IMR-90 (cell line): ENCODE data around the gene DAD1. TPM values are rescaled to one million over a fixed set of nuclear protein-coding genes. Genes with fewer than 3 reads are reported as not detected.

Experiments used
- ATAC-seq: fragments of 200-7000 bp; cut with Tn5 transposase; 2 replicates; pipeline ENCODE4 v1.9.1; 2020; ENCODE audit warnings: low read depth, mild to moderate bottlenecking, moderate library complexity
- BruUV-seq: library from RNA; stranded (reverse); fragments of 400-500 nt; replicated peaks from 2 replicates; lab custom pipeline; 2021; lab: Mats Ljungman, UMichigan
- CTCF ChIA-PET: fragments of 300-600 bp; formaldehyde crosslinking; extraction: SDS; loops from one replicate; lab custom pipeline; 2021; ENCODE audit warnings: antibody characterized with exemption; lab: Yijun Ruan, JAX
- POLR2A ChIA-PET: fragments of 300-600 bp; sonication (Branson Sonifier 250); formaldehyde crosslinking; loops from one replicate; lab custom pipeline; 2022; ENCODE audit warnings: antibody characterized with exemption; ENCODE audit not compliant: unreplicated experiment; lab: Charles Lee
- DNase-seq: peaks from one replicate; pipeline ENCODE4 v3.0.0; 2013
- H2AFZ ChIP-seq: replicated peaks from 2 replicates; pipeline ENCODE3; 2013; ENCODE audit warnings: low read length, mild to moderate bottlenecking; ENCODE audit not compliant: poor library complexity
- H2AK5ac ChIP-seq: 2 replicates; pipeline ENCODE4 v1.6.1; 2013; ENCODE audit warnings: low read depth, low read length, inconsistent platforms
- H2AK9ac ChIP-seq: replicated peaks from 2 replicates; pipeline ENCODE3; 2013; ENCODE audit warnings: mild to moderate bottlenecking, low read depth, low read length, moderate library complexity; ENCODE audit not compliant: poor library complexity
- H2BK120ac ChIP-seq: 2 replicates; pipeline ENCODE4 v1.6.1; 2013; ENCODE audit warnings: low read depth, low read length, inconsistent platforms
- H2BK15ac ChIP-seq: 3 replicates; pipeline ENCODE4 v1.6.1; 2013; ENCODE audit warnings: low read depth, low read length, inconsistent platforms
- H2BK20ac ChIP-seq: 2 replicates; pipeline ENCODE4 v1.6.1; 2013; ENCODE audit warnings: low read depth, mild to moderate bottlenecking, inconsistent platforms, low read length, moderate library complexity
- H2BK5ac ChIP-seq: 2 replicates; pipeline ENCODE4 v1.6.1; 2013; ENCODE audit warnings: mild to moderate bottlenecking, low read depth, low read length, inconsistent platforms; ENCODE audit not compliant: poor library complexity, severe bottlenecking
- H3K14ac ChIP-seq: replicated peaks from 2 replicates; pipeline ENCODE4 v1.6.1; 2013; ENCODE audit warnings: low read depth, low read length, inconsistent platforms
- H3K18ac ChIP-seq: 2 replicates; pipeline ENCODE4 v1.6.1; 2013; ENCODE audit warnings: low read depth, low read length, control low read depth
- H3K23ac ChIP-seq: 2 replicates; pipeline ENCODE4 v1.6.1; 2013; ENCODE audit warnings: low read depth, low read length, inconsistent platforms
- H3K27ac ChIP-seq: 2 replicates; pipeline ENCODE4 v1.5.1; 2013; ENCODE audit warnings: mild to moderate bottlenecking, control low read depth, low read length; ENCODE audit not compliant: insufficient read depth
- H3K27me3 ChIP-seq: 2 replicates; pipeline ENCODE4 v1.6.1; 2013; ENCODE audit warnings: low read length; ENCODE audit not compliant: control insufficient read depth, insufficient read depth
- H3K36me3 ChIP-seq: 2 replicates; pipeline ENCODE4 v1.6.1; 2013; ENCODE audit warnings: low read length, mixed read lengths; ENCODE audit not compliant: control insufficient read depth, insufficient read depth
- H3K4ac ChIP-seq: 2 replicates; pipeline ENCODE4 v1.6.1; 2013; ENCODE audit warnings: low read depth, low read length, inconsistent platforms
- H3K4me1 ChIP-seq: 2 replicates; pipeline ENCODE4 v1.6.1; 2013; ENCODE audit warnings: low read length, mixed read lengths; ENCODE audit not compliant: control insufficient read depth, insufficient read depth
- H3K4me2 ChIP-seq: 2 replicates; pipeline ENCODE4 v1.6.1; 2013; ENCODE audit warnings: low read depth, mild to moderate bottlenecking, control low read depth, low read length, moderate library complexity
- H3K4me3 ChIP-seq: 2 replicates; pipeline ENCODE4 v1.5.1; 2013; ENCODE audit warnings: low read depth, mild to moderate bottlenecking, control low read depth, low read length, moderate library complexity; ENCODE audit not compliant: insufficient read depth
- H3K56ac ChIP-seq: 2 replicates; pipeline ENCODE4 v1.6.1; 2013; ENCODE audit warnings: low read length, inconsistent platforms; ENCODE audit not compliant: insufficient read depth; ENCODE audit errors: extremely low read depth
- H3K79me1 ChIP-seq, 2 experiments: 2 replicates each; pipeline ENCODE4 v1.6.1; 2013; ENCODE audit warnings: low read length in 2 of 2, inconsistent platforms in 1 of 2, low read depth in 1 of 2
- H3K9ac ChIP-seq: 2 replicates; pipeline ENCODE4 v1.6.1; 2013; ENCODE audit warnings: low read depth, low read length, control low read depth
- H3K9me1 ChIP-seq: 2 replicates; pipeline ENCODE4 v1.6.1; 2013; ENCODE audit warnings: low read length, inconsistent platforms; ENCODE audit not compliant: insufficient read depth
- H3K9me3 ChIP-seq: 2 replicates; pipeline ENCODE4 v1.6.1; 2013; ENCODE audit warnings: low read length; ENCODE audit not compliant: control insufficient read depth, insufficient read depth
- H4K20me1 ChIP-seq: 2 replicates; pipeline ENCODE4 v1.6.1; 2013; ENCODE audit warnings: low read length, inconsistent platforms; ENCODE audit not compliant: insufficient read depth
- H4K5ac ChIP-seq: 2 replicates; pipeline ENCODE4 v1.6.1; 2013; ENCODE audit warnings: mild to moderate bottlenecking, low read depth, low read length, control low read depth
- H4K8ac ChIP-seq, 2 experiments: 2 replicates each; pipeline ENCODE4 v1.6.1; 2013; ENCODE audit warnings: low read depth in 2 of 2, low read length in 2 of 2, control low read depth in 1 of 2, inconsistent platforms in 1 of 2
- H4K91ac ChIP-seq: 2 replicates; pipeline ENCODE4 v1.6.1; 2013; ENCODE audit warnings: low read depth, low read length, inconsistent platforms; ENCODE audit not compliant: insufficient read depth
- BHLHE40 ChIP-seq: fragments of 150-350 bp; IDR thresholded peaks from 2 replicates; pipeline ENCODE4 v1.6.1; 2016; ENCODE audit warnings: mild to moderate bottlenecking, low read depth, low read length
- FOS ChIP-seq: fragments of 150-350 bp; IDR thresholded peaks from 2 replicates; pipeline ENCODE4 v1.6.1; 2016; ENCODE audit warnings: low read depth, low read length
- RFX5 ChIP-seq: IDR thresholded peaks from 2 replicates; pipeline ENCODE4 v1.8.0; 2012; ENCODE audit warnings: low read depth, mild to moderate bottlenecking, low read length, moderate library complexity
- WGBS, 2 experiments: methylation state at CpG; one replicate each; pipeline versions ENCODE4 v1.1.5 to v1.1.7; 2013; ENCODE audit warnings: missing lambda C conversion rate in 2 of 2; ENCODE audit not compliant: insufficient read length in 1 of 2; ENCODE audit errors: extremely low coverage in 2 of 2; 5-methylcytosine and 5-hydroxymethylcytosine counted together
- dilution Hi-C: fragments of 300-500 bp; cut with HindIII; formaldehyde crosslinking; loops from one replicate; pipeline ENCODE4 v1.14.3; 2018; ENCODE audit warnings: low sequenced_read_pairs; ENCODE audit not compliant: unreplicated experiment
- in situ Hi-C: fragments of 300-500 bp; cut with MboI; formaldehyde crosslinking; loops from 3 replicates; pipeline ENCODE4 v1.14.3; 2019; ENCODE audit warnings: low sequenced_read_pairs, inconsistent platforms, mixed read lengths
- intact Hi-C: fragments of 100-400 bp; cut with micrococcal nuclease; formaldehyde crosslinking; loops from 2 replicates; pipeline ENCODE4 v1.10.0; 2022
- polyA plus RNA-seq, 3 experiments: library from polyadenylated mRNA; depleted of rRNA; stranded (reverse); fragments of >200 nt; gene quantifications; 2 replicates each; pipeline ENCODE4 v1.2.3, GENCODE V29; 2012; ENCODE audit warnings: low replicate concordance in 1 of 3
- total RNA-seq: library from RNA; depleted of rRNA; stranded (reverse); fragments of >200 nt; gene quantifications from 2 replicates; pipeline ENCODE4 v1.2.3, GENCODE V29; 2012

Gene DAD1
- total and polyA plus RNA-seq, 2 of the 4 experiments (the other 2 are of a cell fraction) = 396 to 496 TPM

DNA sequence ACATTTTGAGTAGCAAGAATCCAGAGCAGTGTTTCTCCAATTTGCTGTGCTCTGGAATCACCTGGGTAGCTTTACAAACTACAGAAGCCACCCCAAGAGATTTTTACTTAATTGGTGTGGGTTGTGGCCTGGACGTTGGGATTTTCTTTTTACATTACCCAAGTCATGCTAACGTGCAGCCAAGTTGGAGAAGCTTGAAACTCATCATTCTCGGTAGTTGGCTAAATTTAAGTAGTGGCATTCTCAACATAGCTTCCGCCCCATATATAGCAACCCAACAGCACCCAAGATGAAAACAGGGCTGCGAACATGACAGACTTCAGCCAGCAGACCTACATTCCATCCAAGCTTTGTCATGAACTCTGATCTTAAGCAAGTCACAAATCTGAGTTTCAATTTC lies 25.0 kb downstream of the DAD1 start:
- ATAC-seq (no peak), DNase-seq (no peak)
- H3K9me1 ChIP-seq = no peaks in the 10 kb centered on the region
- no peak overlapping the region for H2AK5ac ChIP-seq
- H3K4me1 ChIP-seq = no peaks in the 10 kb centered on the region
- peaks cover 17% of the 10 kb centered on the region for H3K36me3 ChIP-seq
- no peak overlapping the region for H4K91ac ChIP-seq
- peaks cover 12 to 24% of the 10 kb centered on the region in 2 experiments for H3K79me1 ChIP-seq
- no peak overlapping the region for H3K4me3 ChIP-seq
- no peak overlapping the region for H3K4ac ChIP-seq
- ChIA-PET POLR2A (no interaction called here), CTCF (interaction anchor here (0.5 to 1.2 kb wide), 2 partner anchors 89 to 259 kb away, joined by 3 to 4 read pairs; no protein-coding TSS in a partner anchor)
- no peak overlapping the region for H2BK15ac ChIP-seq
- H3K56ac ChIP-seq = no peak overlapping the region
- H2BK5ac ChIP-seq = no peak overlapping the region
- H3K4me2 ChIP-seq = no peak overlapping the region
- H3K9ac ChIP-seq = no peak overlapping the region
- WGBS, 2 experiments = no CpG with 5 or more reads among the region's 5 CpGs
- H3K9me3 ChIP-seq = no peaks in the 10 kb centered on the region
- H3K27ac ChIP-seq = no peak overlapping the region
- intact Hi-C loops = loop anchor here (2.0 kb wide), 1 partner anchor 493 kb away; the partner anchor contains the start of gene CDH24
- dilution Hi-C loops = no loop called here
- no peak overlapping the region for H4K8ac ChIP-seq
- no TSS peak for BruUV-seq
- H4K5ac ChIP-seq = no peak overlapping the region
- H3K14ac ChIP-seq = no peak overlapping the region
- no peaks in the 10 kb centered on the region for H3K27me3 ChIP-seq
- TF ChIP-seq FOS = no peak
- no peak for TF ChIP-seq BHLHE40
- no peak for TF ChIP-seq RFX5
- H2AFZ ChIP-seq = no peak overlapping the region
- H2BK120ac ChIP-seq = no peak overlapping the region
- H3K18ac ChIP-seq = no peak overlapping the region
- in situ Hi-C loops = no loop called here
- peaks cover 3% of the 10 kb centered on the region; the same call in 1 of the 2 replicates for H4K20me1 ChIP-seq
- no peak overlapping the region for H2AK9ac ChIP-seq
- no peak overlapping the region for H3K23ac ChIP-seq
- no peak overlapping the region for H2BK20ac ChIP-seq
